Retinal pigment epithelial cell (primary cell): ENCODE measurements around the gene PSMB2.

Experiments
- DNase-seq: peaks from one replicate; pipeline ENCODE4 v3.0.0-alpha.2; 2010; ENCODE audit warnings: low read depth
- H3K4me3 ChIP-seq: 2 replicates; pipeline ENCODE4 v1.5.1; 2011; ENCODE audit warnings: mild to moderate bottlenecking, low read length, control low read depth, moderate library complexity
- TF ChIP-seq, protein P1 (sequence below): conservative IDR thresholded peaks from 2 replicates; pipeline ENCODE4 v1.5.1; 2011; ENCODE audit warnings: low read depth, low read length, control low read depth, inconsistent platforms

Gene PSMB2

GRCh38 chr1:35644204-35644603, 2.9 kb upstream of the PSMB2 start:
- no peak overlapping the region for H3K4me3 ChIP-seq
- DNase-seq: no peak
- TF ChIP-seq, protein P1, sequence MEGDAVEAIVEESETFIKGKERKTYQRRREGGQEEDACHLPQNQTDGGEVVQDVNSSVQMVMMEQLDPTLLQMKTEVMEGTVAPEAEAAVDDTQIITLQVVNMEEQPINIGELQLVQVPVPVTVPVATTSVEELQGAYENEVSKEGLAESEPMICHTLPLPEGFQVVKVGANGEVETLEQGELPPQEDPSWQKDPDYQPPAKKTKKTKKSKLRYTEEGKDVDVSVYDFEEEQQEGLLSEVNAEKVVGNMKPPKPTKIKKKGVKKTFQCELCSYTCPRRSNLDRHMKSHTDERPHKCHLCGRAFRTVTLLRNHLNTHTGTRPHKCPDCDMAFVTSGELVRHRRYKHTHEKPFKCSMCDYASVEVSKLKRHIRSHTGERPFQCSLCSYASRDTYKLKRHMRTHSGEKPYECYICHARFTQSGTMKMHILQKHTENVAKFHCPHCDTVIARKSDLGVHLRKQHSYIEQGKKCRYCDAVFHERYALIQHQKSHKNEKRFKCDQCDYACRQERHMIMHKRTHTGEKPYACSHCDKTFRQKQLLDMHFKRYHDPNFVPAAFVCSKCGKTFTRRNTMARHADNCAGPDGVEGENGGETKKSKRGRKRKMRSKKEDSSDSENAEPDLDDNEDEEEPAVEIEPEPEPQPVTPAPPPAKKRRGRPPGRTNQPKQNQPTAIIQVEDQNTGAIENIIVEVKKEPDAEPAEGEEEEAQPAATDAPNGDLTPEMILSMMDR: no peak

- DNase-seq: no peak
- TF ChIP-seq, protein P1: no peak
- peak overlapping the region; percentile 96 for H3K4me3 ChIP-seq
These were observed 1.2 kb upstream of the PSMB2 start for GRCh38 chr1:35642471-35642955.

DNA sequence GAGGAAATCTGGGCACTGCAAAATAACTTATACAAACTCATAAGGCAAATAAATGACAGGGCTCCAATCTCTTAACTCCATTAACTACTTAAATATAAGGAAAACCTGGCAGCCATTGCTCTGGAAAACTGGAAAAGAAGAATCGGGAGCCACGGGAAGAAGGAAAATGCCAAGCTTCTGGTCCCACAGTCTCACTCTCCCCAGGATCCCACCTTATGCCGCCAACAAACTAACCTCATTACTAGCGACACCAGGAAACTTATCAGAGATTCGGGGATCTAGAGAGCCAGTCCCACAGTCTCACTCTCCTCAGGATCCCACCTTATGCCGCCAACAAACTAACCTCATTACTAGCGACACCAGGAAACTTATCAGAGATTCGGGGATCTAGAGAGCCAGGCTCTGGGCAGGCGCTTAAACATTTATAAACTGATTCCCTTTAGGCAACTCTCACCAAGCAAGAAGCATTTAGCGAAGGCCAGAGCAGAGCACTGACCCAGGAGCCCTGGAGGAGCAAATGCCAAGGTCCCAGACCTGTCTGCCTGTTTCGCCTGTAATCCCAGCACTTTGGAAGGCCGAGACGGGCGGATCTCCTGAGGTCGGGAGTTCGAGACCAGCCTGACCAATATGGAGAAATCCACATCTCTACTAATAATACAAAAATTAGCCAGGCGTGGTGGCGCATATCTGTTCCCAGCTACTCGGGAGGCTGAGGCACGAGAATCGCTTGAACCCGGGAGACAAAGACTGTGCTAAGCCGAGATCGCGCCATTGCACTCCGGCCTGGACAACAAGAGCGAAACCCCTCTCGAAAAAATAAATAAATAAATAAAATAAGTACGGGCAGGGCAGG, 720 bp downstream of the PSMB2 start:
- TF ChIP-seq, protein P1: no peak
- no peak for DNase-seq
- H3K4me3 ChIP-seq: peak overlapping the region; percentile 96

DNA sequence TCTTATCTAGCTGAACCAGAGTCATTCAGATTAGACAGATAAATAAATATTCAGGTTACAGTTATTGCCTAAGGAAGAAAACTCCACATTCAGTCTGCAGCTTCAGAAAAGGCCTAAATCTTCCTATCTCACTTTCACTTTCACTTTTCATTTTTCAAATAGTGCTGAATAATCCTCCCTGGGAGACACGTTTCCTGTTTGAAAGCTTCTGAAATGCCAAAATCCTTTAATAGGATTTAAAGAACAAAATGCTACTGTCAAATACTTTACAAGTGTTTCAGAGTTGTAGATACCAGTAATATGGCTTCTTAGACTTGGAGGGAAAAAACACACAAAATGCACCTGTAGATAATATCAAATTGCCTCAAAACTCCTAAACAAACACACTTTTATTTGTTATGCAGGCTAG, 3.9 kb downstream of the PSMB2 start:
- TF ChIP-seq, protein P1: no peak
- DNase-seq: peak; percentile 41

DNA sequence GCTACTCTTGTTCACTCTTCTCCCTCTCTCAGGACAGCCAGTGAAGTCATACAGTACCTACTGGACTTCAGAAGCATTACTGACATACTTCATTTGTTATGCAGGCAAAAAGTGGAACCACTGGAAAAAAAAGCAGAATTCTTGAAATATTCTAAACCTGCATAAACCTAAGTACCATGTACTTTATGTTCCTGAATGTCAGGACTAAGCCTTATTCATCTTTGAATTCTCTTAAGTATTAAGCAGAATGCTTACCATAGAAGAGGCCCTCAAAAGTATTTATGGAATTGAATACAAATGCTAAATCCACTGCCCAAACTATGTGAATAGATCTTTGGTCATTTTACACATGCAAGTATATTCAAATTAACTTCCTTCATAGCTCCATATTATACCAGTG, 7.8 kb downstream of the PSMB2 start:
- DNase-seq: no peak
- H3K4me3 ChIP-seq: no peak overlapping the region
- TF ChIP-seq, protein P1: no peak

More for the DNA sequence above, 3.9 kb downstream of the PSMB2 start:
- peak overlapping the region; percentile 24 for H3K4me3 ChIP-seq

DNA sequence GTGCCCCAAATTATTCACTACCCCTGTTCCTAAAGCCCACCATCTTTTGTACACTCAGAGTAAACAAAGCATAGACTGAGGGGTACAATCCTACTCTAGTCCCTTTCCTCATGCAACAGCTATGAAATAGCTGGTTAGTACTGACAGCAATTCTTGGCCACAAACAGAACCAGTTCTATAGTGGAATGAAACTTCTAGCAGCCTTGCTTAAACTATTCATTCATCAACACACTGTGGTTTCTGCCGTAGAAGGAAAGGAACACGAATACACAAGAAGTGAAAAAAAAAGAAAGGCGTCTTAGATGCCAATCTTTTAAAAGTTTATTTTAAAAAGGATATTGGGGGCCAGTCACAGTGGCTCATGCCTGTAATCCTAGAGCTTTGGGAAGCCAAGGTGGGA, 9.9 kb downstream of the PSMB2 start:
- DNase-seq: no peak
- H3K4me3 ChIP-seq: no peak overlapping the region
- TF ChIP-seq, protein P1: no peak

DNA sequence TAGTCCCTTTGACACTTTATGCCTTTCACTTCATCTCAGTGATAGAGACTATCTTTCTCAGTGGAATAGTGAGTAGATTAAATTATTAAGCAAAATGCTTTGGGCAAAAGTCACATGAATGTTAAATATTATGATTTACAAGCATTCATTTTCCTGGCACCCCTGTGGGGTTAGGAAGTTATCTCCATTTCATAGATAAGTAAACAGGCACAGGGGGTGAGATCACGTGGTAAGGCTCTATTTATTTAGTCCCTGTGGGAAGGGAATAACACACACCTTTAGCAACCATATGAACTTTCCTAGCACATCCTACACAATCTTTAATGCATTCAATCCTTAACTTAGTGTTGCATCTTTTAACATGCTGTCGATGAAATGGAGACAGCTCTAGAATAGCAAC, 12.3 kb downstream of the PSMB2 start:
- H3K4me3 ChIP-seq: no peak overlapping the region
- no peak for DNase-seq
- TF ChIP-seq, protein P1: no peak
